ENCODE results near the gene PRDM5.
A peak's percentile ranks its signal among the peaks of the same experiment; 100 is the strongest.
"Not testable (repeated sequence)": the region's sequence is repeated elsewhere in the genome, so short reads cannot be mapped to it uniquely, and the experiment has no call there.

The PRDM5 gene

GRCh38 chr4:120741636-120742035 is 180.9 kb downstream of the PRDM5 start:
- DNase-seq = not testable (repeated sequence)

- DNase-seq = no peak
Observed at GRCh38 chr4:120736312-120736711, 186.2 kb downstream of the PRDM5 start.

- DNase-seq = no peak
Observed at GRCh38 chr4:120733968-120734367, 188.6 kb downstream of the PRDM5 start.

- DNase-seq = no peak
Observed at GRCh38 chr4:120733054-120733453, 189.5 kb downstream of the PRDM5 start.

- no peak for DNase-seq
Observed at GRCh38 chr4:120731561-120731960, 191.0 kb downstream of the PRDM5 start.

GRCh38 chr4:120730777-120731320 is 191.7 kb downstream of the PRDM5 start:
- no peak for DNase-seq

- DNase-seq = no peak
Observed at GRCh38 chr4:120728892-120729675, 193.4 kb downstream of the PRDM5 start.

- no peak for DNase-seq
Observed at GRCh38 chr4:120725639-120726580, 196.6 kb downstream of the PRDM5 start.

GRCh38 chr4:120724656-120725055 is 197.9 kb downstream of the PRDM5 start:
- no peak for DNase-seq

- no peak for DNase-seq
Observed at GRCh38 chr4:120723986-120724385, 198.5 kb downstream of the PRDM5 start.

GRCh38 chr4:120723105-120723504 is 199.4 kb downstream of the PRDM5 start:
- no peak for DNase-seq

GRCh38 chr4:120722655-120723054 is 199.9 kb downstream of the PRDM5 start:
- no peak for DNase-seq

GRCh38 chr4:120720354-120720934 is 202.1 kb downstream of the PRDM5 start:
- DNase-seq = no peak

- DNase-seq = peak; percentile 12
Observed at GRCh38 chr4:120718979-120719566, 203.5 kb downstream of the PRDM5 start.

- no peak for DNase-seq
Observed at GRCh38 chr4:120716346-120716745, 206.2 kb downstream of the PRDM5 start.

GRCh38 chr4:120714417-120715010 is 208.0 kb downstream of the PRDM5 start:
- DNase-seq = no peak

GRCh38 chr4:120709991-120710390 is 212.5 kb downstream of the PRDM5 start:
- no peak for DNase-seq

- no peak for DNase-seq
Observed at GRCh38 chr4:120704538-120704937, 218.0 kb downstream of the PRDM5 start.

- no peak for DNase-seq
Observed at GRCh38 chr4:120703908-120704307, 218.6 kb downstream of the PRDM5 start.

- DNase-seq = no peak
Observed at GRCh38 chr4:120699354-120699753, 223.2 kb downstream of the PRDM5 start.

- DNase-seq = no peak
Observed at GRCh38 chr4:120694973-120695372, 227.6 kb downstream of the PRDM5 start.

- no peak for DNase-seq
Observed at GRCh38 chr4:120693816-120694215, 228.7 kb downstream of the PRDM5 start.
